GM21717 (cell line): ENCODE measurements around the gene NRARP.

Experiments used
- ATAC-seq: cut with Tn5 transposase; IDR thresholded peaks from one replicate; pipeline ENCODE4 v1.9.1; 2021; ENCODE audit warnings: mild to moderate bottlenecking, moderate library complexity; ENCODE audit not compliant: unreplicated experiment

The NRARP gene

GRCh38 chr9:137278721-137279711, 23.1 kb downstream of the NRARP start:
- no peak for ATAC-seq

- ATAC-seq: no peak
These were observed 23.9 kb downstream of the NRARP start for GRCh38 chr9:137278061-137278701.

GRCh38 chr9:137277329-137278041, 24.6 kb downstream of the NRARP start, which contains the start of gene TOR4A:
TSS of gene TOR4A (plus strand) at chr9:137277726. CDS start at chr9:137278690, 964 bp downstream.
- ATAC-seq: no peak

- ATAC-seq: no peak
These were observed 25.4 kb downstream of the NRARP start for GRCh38 chr9:137276473-137277328.

GRCh38 chr9:137275588-137276472, 26.2 kb downstream of the NRARP start:
- no peak for ATAC-seq

- ATAC-seq: no peak
These were observed 26.9 kb downstream of the NRARP start for GRCh38 chr9:137275203-137275587.

- ATAC-seq: no peak
These were observed 28.3 kb downstream of the NRARP start for GRCh38 chr9:137273611-137274320.

GRCh38 chr9:137273095-137273490, 29.0 kb downstream of the NRARP start:
- no peak for ATAC-seq

- no peak for ATAC-seq
These were observed 29.6 kb downstream of the NRARP start for GRCh38 chr9:137272241-137273094.

GRCh38 chr9:137271696-137272076, 30.4 kb downstream of the NRARP start:
- no peak for ATAC-seq

- ATAC-seq: no peak
These were observed 31.0 kb downstream of the NRARP start for GRCh38 chr9:137270929-137271695.

- no peak for ATAC-seq
These were observed 32.8 kb downstream of the NRARP start for GRCh38 chr9:137269231-137269772.

- no peak for ATAC-seq
These were observed 33.4 kb downstream of the NRARP start for GRCh38 chr9:137268538-137269201.

GRCh38 chr9:137267933-137268355, 34.1 kb downstream of the NRARP start:
- no peak for ATAC-seq

GRCh38 chr9:137266585-137267453, 35.3 kb downstream of the NRARP start:
- no peak for ATAC-seq
